Endothelial cell of umbilical vein (primary cell): ENCODE results near the gene LRRK1. TPM values are rescaled to one million over a fixed set of nuclear protein-coding genes. Genes with fewer than 3 reads are reported as not detected.

Source experiments
- BruUV-seq: library from RNA; stranded (reverse); fragments of 400-500 nt; replicated peaks from 2 replicates; lab custom pipeline; 2021; lab: Mats Ljungman, UMichigan
- CTCF ChIA-PET: fragments of 300-600, 350-600 bp; sonication (Branson Sonifier 250); formaldehyde crosslinking; loops from one replicate; lab custom pipeline; 2021; ENCODE audit warnings: antibody characterized with exemption, inconsistent platforms; lab: Charles Lee
- POLR2A ChIA-PET: fragments of 300-600, 350-600 bp; sonication (Branson Sonifier 250); formaldehyde crosslinking; loops from one replicate; lab custom pipeline; 2021; ENCODE audit warnings: antibody characterized with exemption, inconsistent platforms; lab: Charles Lee
- DNase-seq: peaks from one replicate; pipeline ENCODE4 v3.0.0-alpha.2; 2011; ENCODE audit warnings: low read depth, low spot score
- FAIRE-seq: peaks from 2 replicates; lab custom pipeline; 2011; peaks lifted over from hg19 to GRCh38; lab: Jason Lieb, UNC
- H2AFZ ChIP-seq: 2 replicates; pipeline ENCODE4 v1.6.0; 2012; ENCODE audit warnings: low read depth, low read length, control low read depth, inconsistent platforms
- H3K27ac ChIP-seq: 2 replicates; pipeline ENCODE4 v1.5.1; 2011; ENCODE audit warnings: low read depth, mild to moderate bottlenecking, control low read depth, low read length, moderate library complexity; ENCODE audit not compliant: insufficient read depth
- H3K27me3 ChIP-seq, 2 experiments: 2 replicates each; pipeline versions ENCODE4 v1.6.0 to v1.6.1; 2011; ENCODE audit warnings: low read length in 2 of 2, mixed read lengths in 1 of 2; ENCODE audit not compliant: control insufficient read depth in 2 of 2, insufficient read depth in 2 of 2
- H3K36me3 ChIP-seq, 2 experiments: 2 replicates in 1 of 2; 3 replicates in 1 of 2; pipeline ENCODE4 v1.5.1; 2011; ENCODE audit warnings: low read length in 2 of 2, mild to moderate bottlenecking in 1 of 2, moderate library complexity in 1 of 2; ENCODE audit not compliant: control insufficient read depth in 2 of 2, insufficient read depth in 2 of 2; ENCODE audit errors: extremely low read depth in 1 of 2
- H3K4me1 ChIP-seq: 3 replicates; pipeline ENCODE4 v1.5.1; 2011; ENCODE audit warnings: mild to moderate bottlenecking, low read length; ENCODE audit not compliant: control insufficient read depth, insufficient read depth; ENCODE audit errors: extremely low read depth
- H3K4me2 ChIP-seq: 2 replicates; pipeline ENCODE4 v1.6.1; 2011; ENCODE audit warnings: low read length, control low read depth, mixed read lengths; ENCODE audit not compliant: insufficient read depth
- H3K4me3 ChIP-seq, 3 experiments: fragments of 200-600 bp in 1 of 3; sonication (generic), shearing (Covaris generic) in 1 of 3; replicated peaks in 1 of 3; 2 replicates each; pipeline ENCODE4 v1.5.1; 2011 to 2016; ENCODE audit warnings: control low read depth in 3 of 3, low read length in 3 of 3, mild to moderate bottlenecking in 2 of 3, inconsistent platforms in 1 of 3, low read depth in 1 of 3, moderate library complexity in 1 of 3; ENCODE audit not compliant: insufficient read depth in 1 of 3
- H3K79me2 ChIP-seq: 2 replicates; pipeline ENCODE4 v1.6.0; 2012; ENCODE audit warnings: low read length, inconsistent platforms; ENCODE audit not compliant: control insufficient read depth, insufficient read depth
- H3K9ac ChIP-seq: replicated peaks from 2 replicates; pipeline ENCODE3; 2011; ENCODE audit warnings: low read length, control low read depth; ENCODE audit not compliant: insufficient read depth; ENCODE audit errors: extremely low read depth
- H3K9me1 ChIP-seq: replicated peaks from 3 replicates; pipeline ENCODE4 v1.6.0; 2011; ENCODE audit warnings: mild to moderate bottlenecking, low read length; ENCODE audit not compliant: control insufficient read depth, insufficient read depth; ENCODE audit errors: extremely low read depth
- H3K9me3 ChIP-seq: replicated peaks from 2 replicates; pipeline ENCODE4 v1.5.1; 2012; ENCODE audit warnings: low read length, inconsistent platforms; ENCODE audit not compliant: control insufficient read depth, insufficient read depth
- H4K20me1 ChIP-seq: replicated peaks from 2 replicates; pipeline ENCODE3; 2011; ENCODE audit warnings: mild to moderate bottlenecking, low read length; ENCODE audit not compliant: control insufficient read depth, insufficient read depth; ENCODE audit errors: extremely low read depth
- EZH2 ChIP-seq: IDR thresholded peaks from 2 replicates; pipeline ENCODE4 v1.6.1; 2012; ENCODE audit warnings: borderline replicate concordance, low read depth, mild to moderate bottlenecking, moderate library complexity, low read length, inconsistent platforms; ENCODE audit not compliant: severe bottlenecking
- POLR2A ChIP-seq: IDR thresholded peaks from 2 replicates; pipeline ENCODE4 v1.6.1; 2012; ENCODE audit warnings: low read depth, mild to moderate bottlenecking, control low read depth, low read length
- POLR2AphosphoS5 ChIP-seq: IDR thresholded peaks from 2 replicates; pipeline ENCODE4 v1.6.1; 2012; ENCODE audit warnings: low read depth, mild to moderate bottlenecking, control low read depth, low read length, moderate library complexity; ENCODE audit not compliant: insufficient read depth
- dilution Hi-C: fragments of 300-500 bp; cut with MboI; formaldehyde crosslinking; loops from one replicate; pipeline ENCODE4 v1.15.0; 2019; ENCODE audit warnings: low sequenced_read_pairs; ENCODE audit not compliant: extremely low pct_ligation_motif_present
- intact Hi-C: fragments of 100-400 bp; cut with micrococcal nuclease; formaldehyde crosslinking; loops from one replicate; pipeline ENCODE4 v1.10.0; 2022
- polyA plus RNA-seq, 4 experiments: library from polyadenylated mRNA; depleted of rRNA in 3 of 4; stranded (reverse) in 3 of 4; unstranded in 1 of 4; fragments of >200 nt; gene quantifications; 2 replicates each; pipeline versions ENCODE4 v1.2.1 to v1.2.3, GENCODE V29; 2011 to 2012; ENCODE audit warnings: missing spikeins in 1 of 4
- total RNA-seq: library from RNA; stranded (reverse); gene quantifications from 2 replicates; pipeline ENCODE4 v1.2.3, GENCODE V29; 2021
- TF ChIP-seq, protein P1 (sequence below), 2 donors: IDR thresholded peaks; 1 replicate in 1 of 2; 2 replicates in 1 of 2; pipeline ENCODE4 v1.5.1; 2011; ENCODE audit warnings: low read length in 2 of 2, mild to moderate bottlenecking in 2 of 2, moderate library complexity in 2 of 2, control low read depth in 1 of 2, inconsistent platforms in 1 of 2, low read depth in 1 of 2; ENCODE audit not compliant: insufficient read depth in 1 of 2; ENCODE audit errors: extremely low read depth in 1 of 2

Gene LRRK1
- total and polyA plus RNA-seq, 2 donors (not counting 3 experiments of a cell fraction or from before 2014, with no cell fraction given) = 11.0 to 22.1 TPM

- Histone ChIP-seq H3K27me3 (no peaks in the 10 kb centered on the region), H3K27ac (no peak overlapping the region), H3K9ac (peak overlapping the region; percentile 33), H3K9me3 (no peaks in the 10 kb centered on the region), H3K4me2 (peak overlapping the region; percentile 56), H3K4me3 (peak overlapping the region in 2 of 3 experiments; percentile 26 to 33), H4K20me1 (no peaks in the 10 kb centered on the region), H3K9me1 (no peaks in the 10 kb centered on the region), H2AFZ (peak overlapping the region; percentile 56), H3K4me1 (peaks cover 6% of the 10 kb centered on the region), H3K36me3 (peaks cover 0 to 3% of the 10 kb centered on the region in 2 experiments), H3K79me2 (no peaks in the 10 kb centered on the region)
- dilution Hi-C loops (no loop called here), intact Hi-C loops (loop anchor here (1.0 to 5.0 kb wide), 2 partner anchors 106 to 287 kb away; no protein-coding TSS in a partner anchor)
- BruUV-seq = no TSS peak
- FAIRE-seq (peak; percentile 86), DNase-seq (peak; percentile 89)
- POLR2A ChIA-PET = interaction anchor here (0.6 kb wide), 1 partner anchor 376 kb away, joined by 8 read pairs; no protein-coding TSS in a partner anchor
- CTCF ChIA-PET = interaction anchor here (0.6 to 7.2 kb wide), 63 partner anchors 8 to 658 kb away, joined by 3 to 371 read pairs (median 5); partner anchors contain the start of genes ASB7, CHSY1, LINS1 and LRRK1
- TF ChIP-seq EZH2 (no peak), POLR2AphosphoS5 (peak; percentile 28), POLR2A (no peak)
- TF ChIP-seq, protein P1, sequence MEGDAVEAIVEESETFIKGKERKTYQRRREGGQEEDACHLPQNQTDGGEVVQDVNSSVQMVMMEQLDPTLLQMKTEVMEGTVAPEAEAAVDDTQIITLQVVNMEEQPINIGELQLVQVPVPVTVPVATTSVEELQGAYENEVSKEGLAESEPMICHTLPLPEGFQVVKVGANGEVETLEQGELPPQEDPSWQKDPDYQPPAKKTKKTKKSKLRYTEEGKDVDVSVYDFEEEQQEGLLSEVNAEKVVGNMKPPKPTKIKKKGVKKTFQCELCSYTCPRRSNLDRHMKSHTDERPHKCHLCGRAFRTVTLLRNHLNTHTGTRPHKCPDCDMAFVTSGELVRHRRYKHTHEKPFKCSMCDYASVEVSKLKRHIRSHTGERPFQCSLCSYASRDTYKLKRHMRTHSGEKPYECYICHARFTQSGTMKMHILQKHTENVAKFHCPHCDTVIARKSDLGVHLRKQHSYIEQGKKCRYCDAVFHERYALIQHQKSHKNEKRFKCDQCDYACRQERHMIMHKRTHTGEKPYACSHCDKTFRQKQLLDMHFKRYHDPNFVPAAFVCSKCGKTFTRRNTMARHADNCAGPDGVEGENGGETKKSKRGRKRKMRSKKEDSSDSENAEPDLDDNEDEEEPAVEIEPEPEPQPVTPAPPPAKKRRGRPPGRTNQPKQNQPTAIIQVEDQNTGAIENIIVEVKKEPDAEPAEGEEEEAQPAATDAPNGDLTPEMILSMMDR (IDR thresholded peaks at IDR 0.05; ENCODE audit: extremely low read depth in 1 of 2, insufficient read depth in 1 of 2, low read depth in 1 of 2, low read length in 2 of 2) = peak; percentile 98 to 100
Measured at GRCh38 chr15:101008158-101009139, 89.3 kb downstream of the LRRK1 start.
